ENCODE results near the gene MMEL1. TPM values are rescaled to one million over a fixed set of nuclear protein-coding genes. Genes with fewer than 3 reads are reported as not detected.

Gene MMEL1
- polyA plus RNA-seq, 1 donor from 2014 or later, result 5.2 TPM

- Histone ChIP-seq H2AFZ (ENCODE audit: low read depth, low read length) (no peak overlapping the region), H3F3A (ENCODE audit: insufficient read depth, low read length, poor library complexity, severe bottlenecking) (no peaks in the 10 kb centered on the region), H3K27ac (ENCODE audit: low read length) (no peak overlapping the region), H3K79me2 (replicated peaks; ENCODE audit: insufficient read depth, low read length) (peaks cover 9% of the 10 kb centered on the region), H3K4me3 (ENCODE audit: low read length) (no peak overlapping the region), H3K4me2 (ENCODE audit: low read length) (no peak overlapping the region), H3K9me2 (ENCODE audit: insufficient read depth, low read length) (no peaks in the 10 kb centered on the region), H4K20me1 (ENCODE audit: insufficient read depth) (no peaks in the 10 kb centered on the region), H3K9ac (ENCODE audit: low read length) (no peak overlapping the region), H3K27me3 (ENCODE audit: insufficient read depth, low read depth, low read length) (no peaks in the 10 kb centered on the region), H3K36me3 (ENCODE audit: insufficient read depth, low read length) (no peaks in the 10 kb centered on the region), H3K9me3 (ENCODE audit: low read length) (no peaks in the 10 kb centered on the region)
- TF ChIP-seq TAF1 (IDR thresholded peaks at IDR 0.05; ENCODE audit: low read depth) (no peak), POLR2AphosphoS5 (IDR thresholded peaks at IDR 0.05) (no peak), MXI1 (conservative IDR thresholded peaks at IDR 0.05; ENCODE audit: poor library complexity, severe bottlenecking) (no peak), EP300 (conservative IDR thresholded peaks at IDR 0.05; ENCODE audit: poor library complexity, severe bottlenecking) (no peak), RAD21 (conservative IDR thresholded peaks at IDR 0.05) (no peak), CTCF (IDR thresholded peaks at IDR 0.05; ENCODE audit: poor library complexity, severe bottlenecking) (no peak), SMC3 (conservative IDR thresholded peaks at IDR 0.05; ENCODE audit: poor library complexity) (no peak), EZH2 (IDR thresholded peaks at IDR 0.05; ENCODE audit: borderline replicate concordance, insufficient read depth, low read length, poor library complexity, severe bottlenecking) (no peak)
- TF ChIP-seq, protein P1, sequence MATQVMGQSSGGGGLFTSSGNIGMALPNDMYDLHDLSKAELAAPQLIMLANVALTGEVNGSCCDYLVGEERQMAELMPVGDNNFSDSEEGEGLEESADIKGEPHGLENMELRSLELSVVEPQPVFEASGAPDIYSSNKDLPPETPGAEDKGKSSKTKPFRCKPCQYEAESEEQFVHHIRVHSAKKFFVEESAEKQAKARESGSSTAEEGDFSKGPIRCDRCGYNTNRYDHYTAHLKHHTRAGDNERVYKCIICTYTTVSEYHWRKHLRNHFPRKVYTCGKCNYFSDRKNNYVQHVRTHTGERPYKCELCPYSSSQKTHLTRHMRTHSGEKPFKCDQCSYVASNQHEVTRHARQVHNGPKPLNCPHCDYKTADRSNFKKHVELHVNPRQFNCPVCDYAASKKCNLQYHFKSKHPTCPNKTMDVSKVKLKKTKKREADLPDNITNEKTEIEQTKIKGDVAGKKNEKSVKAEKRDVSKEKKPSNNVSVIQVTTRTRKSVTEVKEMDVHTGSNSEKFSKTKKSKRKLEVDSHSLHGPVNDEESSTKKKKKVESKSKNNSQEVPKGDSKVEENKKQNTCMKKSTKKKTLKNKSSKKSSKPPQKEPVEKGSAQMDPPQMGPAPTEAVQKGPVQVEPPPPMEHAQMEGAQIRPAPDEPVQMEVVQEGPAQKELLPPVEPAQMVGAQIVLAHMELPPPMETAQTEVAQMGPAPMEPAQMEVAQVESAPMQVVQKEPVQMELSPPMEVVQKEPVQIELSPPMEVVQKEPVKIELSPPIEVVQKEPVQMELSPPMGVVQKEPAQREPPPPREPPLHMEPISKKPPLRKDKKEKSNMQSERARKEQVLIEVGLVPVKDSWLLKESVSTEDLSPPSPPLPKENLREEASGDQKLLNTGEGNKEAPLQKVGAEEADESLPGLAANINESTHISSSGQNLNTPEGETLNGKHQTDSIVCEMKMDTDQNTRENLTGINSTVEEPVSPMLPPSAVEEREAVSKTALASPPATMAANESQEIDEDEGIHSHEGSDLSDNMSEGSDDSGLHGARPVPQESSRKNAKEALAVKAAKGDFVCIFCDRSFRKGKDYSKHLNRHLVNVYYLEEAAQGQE (IDR thresholded peaks at IDR 0.05; ENCODE audit: borderline replicate concordance), result no peak
These were observed 13.0 kb upstream of the MMEL1 start for GRCh38 chr1:2645776-2646175.

- TF ChIP-seq TAF1 (IDR thresholded peaks at IDR 0.05; ENCODE audit: low read depth), result no peak
- TF ChIP-seq RAD21 (conservative IDR thresholded peaks at IDR 0.05), result no peak
- TF ChIP-seq EZH2 (IDR thresholded peaks at IDR 0.05; ENCODE audit: borderline replicate concordance, insufficient read depth, low read length, poor library complexity, severe bottlenecking), result no peak
- TF ChIP-seq MXI1 (conservative IDR thresholded peaks at IDR 0.05; ENCODE audit: poor library complexity, severe bottlenecking), result no peak
- TF ChIP-seq, protein P1 (IDR thresholded peaks at IDR 0.05; ENCODE audit: borderline replicate concordance), result no peak
- TF ChIP-seq CTCF (IDR thresholded peaks at IDR 0.05; ENCODE audit: poor library complexity, severe bottlenecking), result no peak
- Histone ChIP-seq H3K9me3 (ENCODE audit: low read length) (no peaks in the 10 kb centered on the region), H3K4me2 (ENCODE audit: low read length) (no peak overlapping the region), H3K27me3 (ENCODE audit: insufficient read depth, low read depth, low read length) (no peaks in the 10 kb centered on the region), H3K79me2 (replicated peaks; ENCODE audit: insufficient read depth, low read length) (peaks cover 9% of the 10 kb centered on the region), H3K9me2 (ENCODE audit: insufficient read depth, low read length) (no peaks in the 10 kb centered on the region), H3K4me3 (ENCODE audit: low read length) (no peak overlapping the region), H4K20me1 (ENCODE audit: insufficient read depth) (no peaks in the 10 kb centered on the region), H3K9ac (ENCODE audit: low read length) (no peak overlapping the region), H3K27ac (ENCODE audit: low read length) (no peak overlapping the region), H3F3A (ENCODE audit: insufficient read depth, low read length, poor library complexity, severe bottlenecking) (no peaks in the 10 kb centered on the region), H2AFZ (ENCODE audit: low read depth, low read length) (no peak overlapping the region), H3K36me3 (ENCODE audit: insufficient read depth, low read length) (no peaks in the 10 kb centered on the region)
These were observed 12.3 kb upstream of the MMEL1 start for GRCh38 chr1:2645143-2645542.
